ENCODE measurements around the gene SLC9A2.

Gene SLC9A2

GRCh38 chr2:102677244-102678215, 58.2 kb downstream of the SLC9A2 start:
- DNase-seq: no peak

DNA sequence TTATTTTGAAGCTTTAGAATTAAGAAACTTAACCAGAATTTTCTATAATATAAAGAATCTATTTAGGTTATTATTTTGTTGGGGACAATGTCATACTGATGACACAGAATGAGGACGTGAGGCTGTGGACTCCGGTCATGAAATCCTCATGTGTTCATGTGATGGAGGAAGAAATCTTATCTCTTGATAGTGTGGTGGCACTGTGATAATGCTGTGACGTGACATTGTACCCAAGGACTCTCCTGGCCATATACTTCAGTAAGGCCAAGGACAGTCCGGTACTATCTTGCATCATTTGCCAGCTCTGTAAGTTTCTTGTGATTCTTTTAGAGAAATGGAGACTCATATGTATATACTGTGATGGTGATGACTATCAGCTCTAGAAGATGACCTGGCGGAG, 59.1 kb downstream of the SLC9A2 start:
- no peak for DNase-seq

DNA sequence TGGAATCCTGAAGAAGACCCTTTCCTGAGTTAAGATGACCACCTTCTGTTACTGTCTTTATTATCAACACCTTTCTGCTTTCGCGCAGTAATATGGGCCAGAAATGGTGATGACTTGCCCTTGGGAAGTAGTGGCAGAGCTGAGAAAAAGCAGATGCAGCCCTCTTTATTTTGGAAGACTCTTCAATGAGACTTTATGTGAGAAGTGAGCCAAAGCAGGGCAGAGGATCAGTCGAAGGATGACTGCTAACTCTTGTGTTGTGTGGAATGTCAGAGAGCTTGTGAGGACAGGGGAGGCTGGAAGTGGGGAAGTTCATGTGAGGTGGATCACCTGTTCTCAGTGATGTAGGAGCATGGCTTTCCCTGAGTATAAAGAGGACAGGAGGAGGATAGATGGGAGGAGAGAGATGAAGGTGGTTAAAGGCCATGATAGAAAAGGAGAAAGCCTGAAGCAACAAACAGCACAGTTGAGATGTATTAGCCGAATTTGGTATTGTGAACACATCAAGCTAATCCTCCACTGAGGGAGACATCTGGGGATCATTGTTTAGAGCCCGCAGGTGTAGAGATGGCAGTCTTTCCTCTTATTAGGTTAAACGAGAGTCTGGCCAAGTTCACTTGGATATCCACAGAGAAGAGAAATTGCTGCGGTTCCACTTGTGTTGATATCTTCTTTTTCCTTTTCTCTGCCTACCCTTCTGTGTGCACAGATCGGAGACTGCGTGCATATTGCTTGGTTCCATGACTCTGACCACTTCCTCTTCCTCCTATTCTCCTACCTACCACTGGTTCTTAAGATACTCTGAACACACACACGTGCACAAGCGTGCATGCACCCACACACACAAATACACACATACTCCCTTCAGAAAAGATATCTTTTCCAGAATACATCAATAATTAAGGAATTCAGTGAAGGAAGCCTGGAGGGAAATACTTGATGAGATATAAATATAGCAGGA, 67.4 kb downstream of the SLC9A2 start:
- DNase-seq: no peak

- no peak for DNase-seq
Observed at GRCh38 chr2:102690012-102690411, 70.7 kb downstream of the SLC9A2 start.

DNA sequence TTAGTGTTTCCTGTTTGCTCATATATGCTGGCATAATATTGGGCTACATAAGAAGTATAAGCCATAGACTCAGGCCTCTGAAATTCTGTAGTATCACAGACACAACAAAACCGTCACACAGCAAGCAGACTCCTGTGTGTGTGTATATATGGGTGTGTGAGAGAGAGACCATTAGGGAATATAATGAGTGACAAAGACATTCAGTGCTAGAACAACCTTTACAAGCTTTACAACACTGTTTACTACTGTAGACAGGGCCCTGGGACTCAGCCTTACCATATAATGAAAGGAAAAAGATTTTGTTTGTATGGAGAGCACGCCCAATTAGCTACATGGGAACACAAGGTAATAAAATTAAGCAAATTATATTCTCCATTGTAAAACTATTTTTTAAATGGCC, 77.1 kb downstream of the SLC9A2 start:
- no peak for DNase-seq

- DNase-seq: peak; percentile 2
Observed at GRCh38 chr2:102698369-102699111, 79.2 kb downstream of the SLC9A2 start.

GRCh38 chr2:102703305-102703704, 84.0 kb downstream of the SLC9A2 start:
- no peak for DNase-seq

DNA sequence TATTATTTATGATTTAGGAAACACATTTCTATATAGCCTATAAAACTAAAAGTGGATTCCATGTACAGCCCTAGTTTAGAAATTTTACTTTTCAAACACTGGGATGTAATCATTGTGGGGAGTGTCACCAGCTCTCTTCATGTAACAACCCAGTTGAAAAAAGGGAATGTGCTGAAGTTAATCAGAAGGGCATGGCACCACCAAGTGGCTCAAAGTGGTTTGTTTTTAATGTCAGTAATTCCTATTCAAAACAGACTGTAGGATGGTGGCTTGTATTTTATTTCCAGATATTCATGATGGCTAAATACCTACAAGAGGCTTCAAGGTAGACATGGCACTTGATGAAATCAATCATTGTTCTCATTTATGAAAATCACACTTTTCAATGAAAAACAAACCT, 84.4 kb downstream of the SLC9A2 start:
- peak; percentile 43 for DNase-seq

GRCh38 chr2:102704531-102704930, 85.2 kb downstream of the SLC9A2 start:
- DNase-seq: no peak

DNA sequence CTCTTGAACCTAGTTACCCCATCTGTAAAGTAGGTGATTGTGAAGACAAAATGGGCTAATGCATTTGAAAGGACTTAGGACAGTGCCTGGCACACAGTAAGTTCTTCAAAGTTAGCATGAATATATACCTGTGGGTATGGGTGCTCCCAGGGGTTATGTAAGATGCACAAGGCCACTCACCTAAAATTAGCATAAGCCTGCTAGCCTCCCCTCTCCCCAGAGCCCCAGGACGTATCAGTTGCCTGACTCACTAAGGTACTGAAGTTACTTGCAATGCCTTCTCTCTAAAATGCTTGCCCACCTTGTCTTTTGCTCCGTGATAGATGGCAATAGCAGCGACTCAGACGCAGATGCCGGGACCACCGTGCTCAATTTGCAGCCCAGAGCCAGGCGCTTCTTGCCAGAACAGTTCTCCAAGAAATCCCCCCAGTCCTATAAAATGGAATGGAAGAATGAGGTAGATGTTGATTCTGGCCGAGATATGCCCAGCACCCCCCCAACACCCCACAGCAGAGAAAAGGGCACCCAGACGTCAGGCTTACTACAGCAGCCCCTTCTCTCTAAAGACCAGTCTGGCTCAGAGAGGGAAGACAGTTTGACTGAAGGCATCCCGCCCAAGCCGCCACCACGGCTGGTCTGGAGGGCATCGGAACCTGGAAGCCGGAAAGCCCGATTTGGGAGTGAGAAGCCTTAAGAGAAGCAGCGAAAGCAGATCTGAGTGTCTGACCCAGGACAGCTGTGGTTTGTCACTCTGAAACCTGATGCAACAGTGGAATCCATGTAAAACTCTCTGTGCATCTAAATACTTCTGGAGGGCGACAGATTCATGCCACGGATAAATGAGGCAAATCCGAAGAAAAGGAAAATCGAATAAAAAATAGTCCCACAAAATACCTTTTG, 88.7 kb downstream of the SLC9A2 start:
- DNase-seq: no peak

GRCh38 chr2:102708847-102709559, 89.7 kb downstream of the SLC9A2 start:
- DNase-seq: no peak

DNA sequence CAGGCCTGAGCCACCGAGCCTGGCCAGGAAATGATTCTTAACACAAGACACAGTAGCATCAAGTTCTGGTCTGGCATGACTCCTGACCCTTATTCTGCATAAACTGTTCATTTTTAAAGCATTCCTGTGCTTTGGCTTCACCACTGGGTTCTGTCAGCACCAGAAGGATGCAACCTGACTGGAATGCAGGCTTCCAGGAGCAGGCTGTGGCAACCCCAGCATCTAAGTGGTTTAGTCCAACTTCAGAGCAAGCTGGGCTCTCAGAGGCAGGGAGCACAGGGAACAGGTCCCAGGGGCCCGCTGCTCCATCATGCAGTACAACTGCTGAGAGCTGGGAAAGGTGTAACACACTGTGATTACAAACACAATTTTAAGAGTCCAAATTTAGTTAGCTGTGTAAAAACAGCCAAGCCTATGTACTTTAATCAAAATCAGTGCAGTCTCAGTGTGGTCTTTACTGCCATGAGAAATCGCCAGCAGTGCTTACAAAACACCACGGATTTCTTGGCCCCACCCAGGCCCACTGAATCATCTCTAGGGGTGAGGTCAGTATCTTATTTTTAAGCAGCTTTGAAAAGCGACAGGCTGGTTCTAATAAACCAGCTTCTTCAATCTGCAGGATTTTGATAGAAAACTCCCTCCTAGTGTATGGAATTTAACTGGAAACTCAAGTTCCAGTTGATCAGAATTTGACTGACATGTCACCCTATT, 98.1 kb downstream of the SLC9A2 start:
- DNase-seq: no peak

DNA sequence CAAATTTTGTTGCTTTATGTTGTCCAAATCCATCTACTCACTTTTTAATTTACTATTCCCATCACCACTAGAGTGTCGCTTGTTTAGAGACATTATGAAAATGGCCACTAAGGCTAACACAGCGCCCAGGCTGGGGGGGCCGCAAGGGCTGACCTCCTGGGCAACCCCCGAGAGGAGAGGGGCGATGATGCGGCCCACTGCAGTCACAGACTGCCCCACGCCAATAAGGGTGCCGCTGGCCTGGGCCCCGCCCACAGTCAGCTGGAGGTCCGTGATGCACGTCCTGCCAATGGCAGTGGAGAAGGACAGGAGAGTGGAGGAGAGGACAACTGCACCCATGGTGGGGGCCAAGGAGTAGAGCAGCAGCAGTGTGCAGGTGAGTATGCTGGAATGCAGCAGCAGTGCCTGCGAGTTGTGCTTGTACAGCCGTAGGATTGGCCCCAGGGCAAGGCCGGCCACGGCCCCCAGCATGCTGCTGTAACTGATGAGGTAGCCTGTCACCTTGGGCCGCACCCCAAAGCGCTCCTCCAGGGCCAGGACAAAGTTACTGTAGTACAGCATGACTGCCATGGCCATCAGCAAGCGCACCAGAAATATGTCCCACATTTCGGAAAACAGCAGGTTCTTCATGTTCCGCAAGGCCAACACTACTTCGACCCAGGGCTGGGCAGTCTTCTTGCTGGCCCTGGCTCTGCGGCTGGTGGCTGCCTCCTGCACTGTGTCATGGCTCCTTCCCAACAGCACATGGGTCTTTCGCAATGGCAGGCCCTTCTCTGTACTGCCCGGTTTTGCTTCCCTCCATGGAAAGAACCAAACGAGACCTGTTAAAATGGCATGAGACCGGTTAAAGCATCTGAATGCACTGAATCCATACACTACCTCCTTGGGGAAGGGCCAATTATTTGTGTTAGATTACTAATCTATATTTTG, 99.3 kb downstream of the SLC9A2 start:
- no peak for DNase-seq

GRCh38 chr2:102724016-102724490, 104.7 kb downstream of the SLC9A2 start:
- no peak for DNase-seq

DNA sequence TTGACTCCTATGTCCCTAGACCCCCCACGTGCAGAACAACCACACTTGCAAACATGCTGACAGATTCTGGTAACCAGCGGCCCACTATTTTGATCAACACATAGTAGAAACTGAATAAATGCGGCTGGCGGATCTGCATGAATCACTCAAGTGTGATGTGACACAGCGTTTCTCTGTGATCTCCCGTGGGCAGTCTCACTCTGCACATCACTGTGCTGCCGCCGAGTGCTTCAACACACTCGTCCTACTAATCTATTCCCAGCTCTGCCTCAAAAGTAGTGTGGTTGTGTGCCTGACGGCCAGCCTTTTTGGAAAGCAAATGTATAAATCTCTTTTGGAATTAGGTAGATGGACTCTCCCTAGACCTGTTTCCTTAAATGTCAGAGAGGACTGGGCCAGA, 105.2 kb downstream of the SLC9A2 start:
- no peak for DNase-seq

GRCh38 chr2:102726128-102727087, 107.1 kb downstream of the SLC9A2 start:
- no peak for DNase-seq

DNA sequence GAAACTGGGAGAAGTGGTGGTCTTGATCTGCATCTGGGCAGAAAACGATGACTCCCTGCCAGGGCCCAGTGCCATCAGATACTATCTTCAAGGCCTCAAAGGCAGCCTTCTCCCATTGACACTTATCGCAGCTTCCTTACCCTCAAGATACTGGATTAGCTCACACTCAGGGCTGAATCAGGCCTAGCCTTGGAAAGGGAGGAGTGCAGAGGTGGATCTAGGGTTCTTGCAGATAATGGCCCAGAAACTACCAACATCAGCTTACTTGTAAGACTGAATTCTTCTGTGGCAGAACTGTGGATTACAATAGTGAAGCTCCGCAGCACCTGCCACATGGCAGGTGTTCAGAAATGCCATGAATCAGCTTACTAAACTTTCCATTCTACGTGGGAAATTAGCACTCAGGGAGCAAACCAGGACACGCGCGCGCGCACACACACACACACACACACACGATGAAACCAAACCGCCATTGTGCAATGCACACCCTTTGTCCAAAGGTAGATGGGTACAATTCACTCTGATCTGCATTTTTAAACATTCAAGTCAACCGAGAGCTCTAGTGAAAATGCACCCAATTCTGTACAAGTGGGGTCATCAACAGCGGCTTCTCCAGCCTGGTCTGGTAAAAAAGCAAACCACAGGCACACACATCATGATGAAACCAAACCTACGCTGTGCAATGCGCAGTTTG, 116.2 kb downstream of the SLC9A2 start:
- no peak for DNase-seq
